ENCODE data around the gene WDR90. TPM values are rescaled to one million over a fixed set of nuclear protein-coding genes. Genes with fewer than 3 reads are reported as not detected.

Gene WDR90
- total RNA-seq, 1 experiment from 2014 or later, result 68.2 TPM

- peak; percentile 94 for TF ChIP-seq CTCF (conservative IDR thresholded peaks at IDR 0.05)
- DNase-seq, result peak; percentile 86
- Histone ChIP-seq H2BK120ac (ENCODE audit: low read depth, low read length, poor library complexity, severe bottlenecking) (no peak overlapping the region), H3K4me2 (ENCODE audit: insufficient read depth, insufficient read length, low read length) (no peak overlapping the region), H3K4me1 (ENCODE audit: insufficient read depth, low read length) (no peaks in the 10 kb centered on the region), H3K18ac (ENCODE audit: insufficient read length, low read depth, low read length) (peak overlapping the region; percentile 24), H3K79me2 (ENCODE audit: insufficient read depth, low read length) (no peaks in the 10 kb centered on the region), H3K27me3 (ENCODE audit: insufficient read depth, low read length) (no peaks in the 10 kb centered on the region), H2BK20ac (ENCODE audit: low read depth, low read length, poor library complexity, severe bottlenecking) (no peak overlapping the region), H3T11ph (ENCODE audit: low read length) (no peak overlapping the region), H4K8ac (replicated peaks; ENCODE audit: insufficient read length, low read depth, low read length) (no peak overlapping the region), H3K9me3 (ENCODE audit: control insufficient read depth, low read depth, low read length) (no peaks in the 10 kb centered on the region), H3K4ac (ENCODE audit: low read depth, low read length) (no peak overlapping the region), H3K23me2 (ENCODE audit: insufficient read length, low read depth, low read length, poor library complexity, severe bottlenecking) (no peaks in the 10 kb centered on the region), H2AK5ac (ENCODE audit: insufficient read length, low read length) (no peak overlapping the region), H3K27ac (ENCODE audit: insufficient read length, low read depth, low read length) (no peak overlapping the region), H4K91ac (ENCODE audit: insufficient read length, low read depth, low read length) (no peak overlapping the region), H3K14ac (ENCODE audit: insufficient read depth, low read length) (no peak overlapping the region), H3K79me1 (ENCODE audit: insufficient read depth, low read depth, low read length, poor library complexity, severe bottlenecking) (peaks cover 2% of the 10 kb centered on the region), H3K9ac (ENCODE audit: extremely low read depth, insufficient read length, low read length) (no peak overlapping the region), H3K23ac (ENCODE audit: insufficient read length, low read depth, low read length) (no peak overlapping the region), H2BK15ac (ENCODE audit: low read depth, low read length) (no peak overlapping the region), H4K5ac (ENCODE audit: insufficient read length, low read depth, low read length) (no peak overlapping the region), H2BK12ac (ENCODE audit: insufficient read length, low read depth, low read length) (no peak overlapping the region), H3K56ac (ENCODE audit: insufficient read length, low read depth, low read length) (no peak overlapping the region), H2AFZ (ENCODE audit: low read length) (no peak overlapping the region), H2BK5ac (ENCODE audit: insufficient read length, low read length) (no peak overlapping the region), H4K20me1 (ENCODE audit: control insufficient read depth, insufficient read depth, insufficient read length) (no peaks in the 10 kb centered on the region)
- Mint-ChIP-seq H3K4me1 (peaks cover 11 to 13% of the 10 kb centered on the region in 2 experiments), H3K9me3 (peaks cover 3% of the 10 kb centered on the region in 2 experiments; a peak in 1 of 5 replicates), H3K4me3 (peak overlapping the region in 1 of 2 experiments; percentile 53; a peak in 1 of 5 replicates), H3K27ac (peak overlapping the region in 2 of 3 experiments; percentile 69 to 89; a peak in 2 of 7 replicates), H3K36me3 (ENCODE audit: insufficient read depth in 1 of 3, low read depth in 3 of 3) (peaks cover 7 to 16% (median 11%) of the 10 kb centered on the region in 3 experiments; a peak in 6 of 7 replicates), H3K27me3 (ENCODE audit: low read depth) (no peaks in the 10 kb centered on the region)
- no CpG with 5 or more reads among the region's 28 CpGs for WGBS (ENCODE audit: extremely low coverage, insufficient read length, low lambda C conversion rate)
Observed at GRCh38 chr16:610513-611381, 38.4 kb upstream of the WDR90 start.
